Nephron progenitor cell (in vitro differentiated cells): ENCODE results near the gene ARMC9.
A peak's percentile ranks its signal among the peaks of the same experiment; 100 is the strongest.

Experiments
- DNase-seq: peaks from one replicate; pipeline ENCODE4 v3.0.0; 2021
- H3K27ac Mint-ChIP-seq: 2 replicates; pipeline ENCODE4 v1.8.0; 2021; ENCODE audit warnings: mild to moderate bottlenecking, moderate library complexity, mixed read lengths
- H3K27me3 Mint-ChIP-seq: 2 replicates; pipeline ENCODE4 v1.8.0; 2021; ENCODE audit warnings: mild to moderate bottlenecking, low read depth, mixed read lengths; ENCODE audit not compliant: poor library complexity
- H3K36me3 Mint-ChIP-seq: 2 replicates; pipeline ENCODE4 v1.8.0; 2021; ENCODE audit warnings: low read depth, mixed read lengths
- H3K4me1 Mint-ChIP-seq: 2 replicates; pipeline ENCODE4 v1.8.0; 2021; ENCODE audit warnings: mixed read lengths
- H3K4me3 Mint-ChIP-seq: 2 replicates; pipeline ENCODE4 v1.8.0; 2021; ENCODE audit warnings: mild to moderate bottlenecking, moderate library complexity, mixed read lengths
- H3K9me3 Mint-ChIP-seq: 2 replicates; pipeline ENCODE4 v1.8.0; 2021; ENCODE audit warnings: mild to moderate bottlenecking, moderate library complexity, mixed read lengths
- TF ChIP-seq, protein P1 (sequence below): fragments of 200-600 bp; sonication (generic); IDR thresholded peaks from 2 replicates; pipeline ENCODE4 v1.5.0; 2021; ENCODE audit warnings: antibody characterized with exemption

Gene ARMC9

DNA sequence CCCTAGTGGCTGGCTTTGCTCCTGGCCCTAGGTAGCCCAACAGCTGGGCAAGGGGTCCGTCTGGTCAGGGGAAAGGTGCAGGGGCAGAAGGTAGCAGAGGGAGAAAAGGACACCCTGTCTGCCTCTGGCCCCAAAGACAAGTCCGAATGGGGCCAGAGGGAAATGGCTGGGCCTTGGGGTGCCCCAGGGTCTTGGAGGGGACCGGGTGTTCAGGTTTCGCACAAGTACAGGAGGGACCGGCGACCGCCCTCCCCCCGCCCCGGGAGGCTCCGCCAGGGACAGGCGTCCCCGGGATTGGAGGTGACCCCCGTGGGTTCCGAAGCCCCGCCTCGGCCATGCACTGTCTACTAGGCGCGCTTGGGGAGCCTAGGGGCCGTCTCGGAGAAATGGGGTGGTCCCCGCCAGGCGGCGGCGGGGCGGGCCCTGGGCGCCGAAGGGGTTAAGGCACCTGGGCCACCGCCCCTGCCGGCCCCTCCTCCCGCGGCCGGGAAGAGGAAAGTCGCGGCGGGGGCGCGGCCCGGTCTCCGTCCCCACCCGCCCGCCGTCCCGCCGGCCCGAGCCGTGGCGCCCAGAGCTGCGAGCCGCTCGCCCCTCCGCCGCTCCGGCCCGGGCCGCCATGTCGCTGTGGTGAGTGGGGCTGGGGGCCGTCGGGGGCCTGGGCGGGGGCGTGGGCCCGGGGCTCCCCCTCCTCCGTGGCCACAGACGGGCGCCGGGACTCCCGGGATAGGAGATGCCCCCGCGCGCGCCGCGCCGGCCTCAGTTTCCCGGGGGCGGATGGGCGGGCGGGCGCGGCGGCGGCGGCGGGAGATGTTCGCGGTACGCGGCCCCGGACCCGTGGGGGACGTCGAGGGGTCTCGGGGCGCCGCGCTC, 197.0 kb downstream of the ARMC9 start, which contains the start of gene B3GNT7:
TSS of gene B3GNT7 (plus strand) at position 523 of the 870 bp plus-strand sequence. CDS start at position 617, 94 bp downstream.
- Mint-ChIP-seq H3K9me3 (no peaks in the 10 kb centered on the region), H3K27me3 (peaks cover 50% of the 10 kb centered on the region), H3K4me1 (peaks cover 44% of the 10 kb centered on the region), H3K4me3 (peak within 1 kb of the TSS; percentile 79), H3K27ac (no peak within 1 kb of the TSS), H3K36me3 (no peaks in the 10 kb centered on the region)
- peak; percentile 47 for DNase-seq
- TF ChIP-seq, protein P1, sequence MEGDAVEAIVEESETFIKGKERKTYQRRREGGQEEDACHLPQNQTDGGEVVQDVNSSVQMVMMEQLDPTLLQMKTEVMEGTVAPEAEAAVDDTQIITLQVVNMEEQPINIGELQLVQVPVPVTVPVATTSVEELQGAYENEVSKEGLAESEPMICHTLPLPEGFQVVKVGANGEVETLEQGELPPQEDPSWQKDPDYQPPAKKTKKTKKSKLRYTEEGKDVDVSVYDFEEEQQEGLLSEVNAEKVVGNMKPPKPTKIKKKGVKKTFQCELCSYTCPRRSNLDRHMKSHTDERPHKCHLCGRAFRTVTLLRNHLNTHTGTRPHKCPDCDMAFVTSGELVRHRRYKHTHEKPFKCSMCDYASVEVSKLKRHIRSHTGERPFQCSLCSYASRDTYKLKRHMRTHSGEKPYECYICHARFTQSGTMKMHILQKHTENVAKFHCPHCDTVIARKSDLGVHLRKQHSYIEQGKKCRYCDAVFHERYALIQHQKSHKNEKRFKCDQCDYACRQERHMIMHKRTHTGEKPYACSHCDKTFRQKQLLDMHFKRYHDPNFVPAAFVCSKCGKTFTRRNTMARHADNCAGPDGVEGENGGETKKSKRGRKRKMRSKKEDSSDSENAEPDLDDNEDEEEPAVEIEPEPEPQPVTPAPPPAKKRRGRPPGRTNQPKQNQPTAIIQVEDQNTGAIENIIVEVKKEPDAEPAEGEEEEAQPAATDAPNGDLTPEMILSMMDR, result no peak

DNA sequence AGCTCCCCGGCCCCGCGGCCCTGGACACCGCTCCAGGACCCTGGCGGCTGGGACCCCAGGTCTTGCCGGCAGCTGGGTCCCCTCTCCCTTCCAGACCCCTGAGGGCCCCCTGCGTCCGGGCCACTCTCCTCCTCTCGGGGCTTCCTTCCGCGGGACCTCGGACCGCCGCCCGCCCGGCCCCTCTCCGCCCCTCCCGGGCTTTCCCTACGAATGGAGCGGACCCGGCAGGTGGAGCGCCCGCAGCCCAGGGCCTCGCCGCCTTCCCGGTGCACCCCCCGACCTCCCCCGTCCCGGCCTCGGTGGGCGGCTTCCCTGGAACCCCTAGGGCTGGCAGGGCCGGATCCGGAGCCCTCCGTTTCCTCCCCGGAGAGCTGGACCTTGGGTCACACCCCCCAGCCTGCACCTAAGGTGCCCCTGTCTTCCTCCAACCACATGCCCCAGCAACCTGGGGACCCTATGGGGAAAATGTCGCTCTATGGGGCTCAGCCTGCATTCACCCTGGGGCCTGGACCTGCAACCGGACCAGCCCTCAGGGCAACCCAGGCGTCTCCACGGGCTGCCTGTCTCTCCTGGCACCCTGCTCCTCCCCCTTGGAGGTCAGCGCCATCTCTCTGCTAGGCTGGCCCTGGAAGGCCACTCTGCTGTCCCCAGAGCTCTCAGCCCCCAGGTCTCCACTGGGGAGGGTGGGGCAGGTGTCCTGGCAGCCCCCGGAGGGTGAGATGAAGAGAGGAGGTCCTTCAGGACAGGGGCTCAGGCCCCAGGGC, 197.8 kb downstream of the ARMC9 start:
- Mint-ChIP-seq H3K9me3 (no peaks in the 10 kb centered on the region), H3K36me3 (no peaks in the 10 kb centered on the region), H3K4me3 (peak overlapping the region; percentile 73), H3K4me1 (peaks cover 46% of the 10 kb centered on the region), H3K27me3 (peaks cover 53% of the 10 kb centered on the region), H3K27ac (no peak overlapping the region)
- TF ChIP-seq, protein P1, result no peak
- DNase-seq, result no peak

DNA sequence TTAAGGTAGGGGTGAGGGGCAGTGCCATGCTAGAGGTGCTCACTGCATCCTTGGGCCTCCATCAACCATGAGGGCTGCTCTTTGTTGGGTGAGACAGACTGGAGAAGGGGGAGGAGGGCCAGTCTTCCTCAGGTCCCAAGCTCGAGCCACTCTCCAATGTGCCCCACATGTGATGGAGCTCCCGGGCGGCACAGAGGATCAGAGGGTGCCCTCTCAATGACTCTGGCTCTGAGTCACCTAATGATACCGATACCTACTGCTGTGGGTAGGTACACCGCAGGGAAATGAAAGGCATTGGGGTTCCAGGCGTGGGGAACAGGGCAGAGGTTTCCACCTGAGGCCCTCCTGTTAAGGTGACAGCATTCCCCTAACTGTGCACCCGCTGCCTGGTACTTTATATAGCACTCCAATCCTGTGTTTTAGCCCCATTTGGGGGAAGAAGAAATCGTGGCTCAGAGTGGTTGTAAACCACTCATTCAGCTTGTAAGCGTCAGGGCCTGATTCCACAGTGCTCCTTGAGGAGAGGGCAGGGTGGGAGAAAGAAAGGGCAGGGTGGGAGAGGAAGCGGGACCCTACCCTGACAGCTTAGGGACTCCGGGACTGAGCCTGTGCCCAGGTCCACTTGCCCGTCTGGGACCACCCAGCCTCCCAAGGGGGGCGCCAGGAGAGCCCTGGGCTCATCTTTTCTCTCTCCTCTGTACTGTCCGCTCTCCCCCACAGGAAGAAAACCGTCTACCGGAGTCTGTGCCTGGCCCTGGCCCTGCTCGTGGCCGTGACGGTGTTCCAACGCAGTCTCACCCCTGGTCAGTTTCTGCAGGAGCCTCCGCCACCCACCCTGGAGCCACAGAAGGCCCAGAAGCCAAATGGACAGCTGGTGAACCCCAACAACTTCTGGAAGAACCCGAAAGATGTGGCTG, 198.8 kb downstream of the ARMC9 start:
- peak overlapping the region; percentile 73 for H3K4me3 Mint-ChIP-seq
- TF ChIP-seq, protein P1, result no peak
- peaks cover 44% of the 10 kb centered on the region for H3K4me1 Mint-ChIP-seq
- DNase-seq, result no peak
- H3K36me3 Mint-ChIP-seq, result no peaks in the 10 kb centered on the region
- no peak overlapping the region for H3K27ac Mint-ChIP-seq
- H3K9me3 Mint-ChIP-seq, result no peaks in the 10 kb centered on the region
- peaks cover 47% of the 10 kb centered on the region for H3K27me3 Mint-ChIP-seq

DNA sequence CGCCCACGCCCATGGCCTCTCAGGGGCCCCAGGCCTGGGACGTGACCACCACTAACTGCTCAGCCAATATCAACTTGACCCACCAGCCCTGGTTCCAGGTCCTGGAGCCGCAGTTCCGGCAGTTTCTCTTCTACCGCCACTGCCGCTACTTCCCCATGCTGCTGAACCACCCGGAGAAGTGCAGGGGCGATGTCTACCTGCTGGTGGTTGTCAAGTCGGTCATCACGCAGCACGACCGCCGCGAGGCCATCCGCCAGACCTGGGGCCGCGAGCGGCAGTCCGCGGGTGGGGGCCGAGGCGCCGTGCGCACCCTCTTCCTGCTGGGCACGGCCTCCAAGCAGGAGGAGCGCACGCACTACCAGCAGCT, 199.5 kb downstream of the ARMC9 start:
- H3K27ac Mint-ChIP-seq, result no peak overlapping the region
- no peaks in the 10 kb centered on the region for H3K9me3 Mint-ChIP-seq
- peaks cover 44% of the 10 kb centered on the region for H3K4me1 Mint-ChIP-seq
- H3K4me3 Mint-ChIP-seq, result no peak overlapping the region
- H3K36me3 Mint-ChIP-seq, result no peaks in the 10 kb centered on the region
- TF ChIP-seq, protein P1, result no peak
- no peak for DNase-seq
- peaks cover 47% of the 10 kb centered on the region for H3K27me3 Mint-ChIP-seq

DNA sequence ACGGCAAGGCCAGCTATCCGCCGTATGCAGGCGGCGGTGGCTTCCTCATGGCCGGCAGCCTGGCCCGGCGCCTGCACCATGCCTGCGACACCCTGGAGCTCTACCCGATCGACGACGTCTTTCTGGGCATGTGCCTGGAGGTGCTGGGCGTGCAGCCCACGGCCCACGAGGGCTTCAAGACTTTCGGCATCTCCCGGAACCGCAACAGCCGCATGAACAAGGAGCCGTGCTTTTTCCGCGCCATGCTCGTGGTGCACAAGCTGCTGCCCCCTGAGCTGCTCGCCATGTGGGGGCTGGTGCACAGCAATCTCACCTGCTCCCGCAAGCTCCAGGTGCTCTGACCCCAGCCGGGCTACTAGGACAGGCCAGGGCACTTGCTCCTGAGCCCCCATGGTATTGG, 200.2 kb downstream of the ARMC9 start:
- Mint-ChIP-seq H3K27ac (no peak overlapping the region), H3K36me3 (no peaks in the 10 kb centered on the region), H3K9me3 (no peaks in the 10 kb centered on the region), H3K27me3 (peaks cover 43% of the 10 kb centered on the region), H3K4me3 (no peak overlapping the region), H3K4me1 (peaks cover 44% of the 10 kb centered on the region)
- TF ChIP-seq, protein P1, result no peak
- DNase-seq, result no peak
